GM13977 (cell line): ENCODE measurements around the gene UBE3D.

ENCODE experiments used
- DNase-seq: peaks from one replicate; pipeline ENCODE4 v3.0.0; 2012; ENCODE audit warnings: low spot score
- CTCF ChIP-seq: IDR thresholded peaks from 2 replicates; pipeline ENCODE4 v1.5.1; 2012; ENCODE audit warnings: mild to moderate bottlenecking, control low read depth; ENCODE audit not compliant: insufficient read depth; ENCODE audit errors: extremely low read depth, missing control alignments
- in situ Hi-C: fragments of 300-500 bp; cut with MboI; formaldehyde crosslinking; loops from one replicate; pipeline ENCODE4 v1.12.0; 2022; ENCODE audit warnings: low sequenced_read_pairs, low pct_unique_long_range_greater_than_20kb, mixed read lengths, inconsistent platforms; ENCODE audit not compliant: unreplicated experiment

Gene UBE3D

GRCh38 chr6:82874867-82875266 is 190.8 kb downstream of the UBE3D start:
- DNase-seq, result no peak
- in situ Hi-C loops, result no loop called here
- TF ChIP-seq CTCF, result no peak

- DNase-seq, result no peak
- in situ Hi-C loops, result no loop called here
- no peak for TF ChIP-seq CTCF
Observed at GRCh38 chr6:82872185-82872584, 193.5 kb downstream of the UBE3D start.

- TF ChIP-seq CTCF, result no peak
- no peak for DNase-seq
- in situ Hi-C loops, result no loop called here
Observed at GRCh38 chr6:82870582-82871172, 195.0 kb downstream of the UBE3D start.

- no peak for TF ChIP-seq CTCF
- in situ Hi-C loops, result no loop called here
- DNase-seq, result no peak
Observed at GRCh38 chr6:82869493-82869892, 196.1 kb downstream of the UBE3D start.

- DNase-seq, result no peak
- TF ChIP-seq CTCF, result no peak
- in situ Hi-C loops, result no loop called here
Observed at GRCh38 chr6:82867946-82868345, 197.7 kb downstream of the UBE3D start.

- no peak for DNase-seq
- in situ Hi-C loops, result no loop called here
- no peak for TF ChIP-seq CTCF
Observed at GRCh38 chr6:82866446-82866845, 199.2 kb downstream of the UBE3D start.

- TF ChIP-seq CTCF, result no peak
- no peak for DNase-seq
- in situ Hi-C loops, result no loop called here
Observed at GRCh38 chr6:82865461-82865860, 200.2 kb downstream of the UBE3D start.
